ENCODE results near the gene CBX3.
"Not testable (repeated sequence)": the region's sequence is repeated elsewhere in the genome, so short reads cannot be mapped to it uniquely, and the experiment has no call there.

The CBX3 gene

GRCh38 chr7:26165950-26166683, 35.4 kb upstream of the CBX3 start:
- H3K27me3 Mint-ChIP-seq (ENCODE audit: low read depth) = no peaks in the 10 kb centered on the region
- peaks cover 47% of the 10 kb centered on the region for H3K36me3 Mint-ChIP-seq (ENCODE audit: low read depth)
- peaks cover 54% of the 10 kb centered on the region for H3K4me1 Mint-ChIP-seq (ENCODE audit: low read depth)
- H3K27ac Mint-ChIP-seq = peak overlapping the region; percentile 83
- no peaks in the 10 kb centered on the region for H3K9me3 Mint-ChIP-seq
- no peak overlapping the region for H3K4me3 Mint-ChIP-seq

- Mint-ChIP-seq H3K4me1 (ENCODE audit: low read depth) (peaks cover 54% of the 10 kb centered on the region), H3K27ac (peak overlapping the region; percentile 83), H3K9me3 (no peaks in the 10 kb centered on the region), H3K27me3 (ENCODE audit: low read depth) (no peaks in the 10 kb centered on the region), H3K36me3 (ENCODE audit: low read depth) (peaks cover 51% of the 10 kb centered on the region), H3K4me3 (peak overlapping the region; percentile 15)
Measured at GRCh38 chr7:26166684-26167266, 34.8 kb upstream of the CBX3 start.

- Mint-ChIP-seq H3K27ac (peak overlapping the region; percentile 83), H3K9me3 (no peaks in the 10 kb centered on the region), H3K4me3 (peak overlapping the region; percentile 15), H3K27me3 (ENCODE audit: low read depth) (no peaks in the 10 kb centered on the region), H3K36me3 (ENCODE audit: low read depth) (peaks cover 52% of the 10 kb centered on the region), H3K4me1 (ENCODE audit: low read depth) (peaks cover 51% of the 10 kb centered on the region)
Measured at GRCh38 chr7:26167303-26167934, 34.1 kb upstream of the CBX3 start.

- Mint-ChIP-seq H3K4me3 (no peak overlapping the region), H3K4me1 (ENCODE audit: low read depth) (peaks cover 55% of the 10 kb centered on the region), H3K9me3 (no peaks in the 10 kb centered on the region), H3K36me3 (ENCODE audit: low read depth) (peaks cover 50% of the 10 kb centered on the region), H3K27me3 (ENCODE audit: low read depth) (no peaks in the 10 kb centered on the region), H3K27ac (no peak overlapping the region)
Measured at GRCh38 chr7:26168458-26169023, 33.0 kb upstream of the CBX3 start.

GRCh38 chr7:26169271-26169670, 32.3 kb upstream of the CBX3 start:
- peaks cover 56% of the 10 kb centered on the region for H3K4me1 Mint-ChIP-seq (ENCODE audit: low read depth)
- H3K27me3 Mint-ChIP-seq (ENCODE audit: low read depth) = no peaks in the 10 kb centered on the region
- H3K36me3 Mint-ChIP-seq (ENCODE audit: low read depth) = peaks cover 51% of the 10 kb centered on the region
- H3K4me3 Mint-ChIP-seq = no peak overlapping the region
- H3K9me3 Mint-ChIP-seq = no peaks in the 10 kb centered on the region
- H3K27ac Mint-ChIP-seq = no peak overlapping the region

- Mint-ChIP-seq H3K27me3 (ENCODE audit: low read depth) (no peaks in the 10 kb centered on the region), H3K4me3 (no peak overlapping the region), H3K36me3 (ENCODE audit: low read depth) (peaks cover 43% of the 10 kb centered on the region)
Measured at GRCh38 chr7:26170663-26171062, 30.9 kb upstream of the CBX3 start.

GRCh38 chr7:26171601-26172000, 29.9 kb upstream of the CBX3 start:
- Mint-ChIP-seq H3K27me3 (ENCODE audit: low read depth) (no peaks in the 10 kb centered on the region), H3K27ac (no peak overlapping the region), H3K4me1 (ENCODE audit: low read depth) (peaks cover 49% of the 10 kb centered on the region), H3K4me3 (no peak overlapping the region), H3K9me3 (no peaks in the 10 kb centered on the region), H3K36me3 (ENCODE audit: low read depth) (peaks cover 38% of the 10 kb centered on the region)

More at GRCh38 chr7:26170663-26171062, 30.9 kb upstream of the CBX3 start:
- no peaks in the 10 kb centered on the region for H3K9me3 Mint-ChIP-seq
- H3K27ac Mint-ChIP-seq = no peak overlapping the region
- peaks cover 57% of the 10 kb centered on the region for H3K4me1 Mint-ChIP-seq (ENCODE audit: low read depth)

- Mint-ChIP-seq H3K36me3 (ENCODE audit: low read depth) (peaks cover 36% of the 10 kb centered on the region), H3K27ac (no peak overlapping the region), H3K4me3 (no peak overlapping the region), H3K4me1 (ENCODE audit: low read depth) (peaks cover 44% of the 10 kb centered on the region), H3K27me3 (ENCODE audit: low read depth) (no peaks in the 10 kb centered on the region), H3K9me3 (no peaks in the 10 kb centered on the region)
Measured at GRCh38 chr7:26172048-26172447, 29.5 kb upstream of the CBX3 start.

GRCh38 chr7:26175903-26176302, 25.6 kb upstream of the CBX3 start:
- Mint-ChIP-seq H3K36me3 (ENCODE audit: low read depth) (peaks cover 34% of the 10 kb centered on the region), H3K4me1 (ENCODE audit: low read depth) (peaks cover 30% of the 10 kb centered on the region)
- H3K9me3 Mint-ChIP-seq; H3K27ac Mint-ChIP-seq; H3K4me3 Mint-ChIP-seq; H3K27me3 Mint-ChIP-seq (ENCODE audit: low read depth): not testable (repeated sequence)

- H3K4me3 Mint-ChIP-seq, H3K27ac Mint-ChIP-seq: not testable (repeated sequence)
- peaks cover 31% of the 10 kb centered on the region for H3K36me3 Mint-ChIP-seq (ENCODE audit: low read depth)
Measured at GRCh38 chr7:26176696-26177095, 24.8 kb upstream of the CBX3 start.

GRCh38 chr7:26177269-26177668, 24.3 kb upstream of the CBX3 start:
- H3K9me3 Mint-ChIP-seq; H3K27me3 Mint-ChIP-seq (ENCODE audit: low read depth); H3K4me3 Mint-ChIP-seq: not testable (repeated sequence)
- Mint-ChIP-seq H3K36me3 (ENCODE audit: low read depth) (peaks cover 29% of the 10 kb centered on the region), H3K27ac (peak overlapping the region; percentile 55), H3K4me1 (ENCODE audit: low read depth) (peaks cover 31% of the 10 kb centered on the region)

More at GRCh38 chr7:26176696-26177095, 24.8 kb upstream of the CBX3 start:
- H3K27me3 Mint-ChIP-seq (ENCODE audit: low read depth); H3K9me3 Mint-ChIP-seq: not testable (repeated sequence)
- peaks cover 32% of the 10 kb centered on the region for H3K4me1 Mint-ChIP-seq (ENCODE audit: low read depth)

GRCh38 chr7:26178272-26178960, 23.1 kb upstream of the CBX3 start:
- H3K4me1 Mint-ChIP-seq (ENCODE audit: low read depth) = peaks cover 27% of the 10 kb centered on the region

GRCh38 chr7:26179422-26179821, 22.1 kb upstream of the CBX3 start:
- no peaks in the 10 kb centered on the region for H3K27me3 Mint-ChIP-seq (ENCODE audit: low read depth)
- peaks cover 26% of the 10 kb centered on the region for H3K36me3 Mint-ChIP-seq (ENCODE audit: low read depth)
- H3K27ac Mint-ChIP-seq = peak overlapping the region; percentile 9
- H3K4me3 Mint-ChIP-seq = no peak overlapping the region
- no peaks in the 10 kb centered on the region for H3K9me3 Mint-ChIP-seq
- H3K4me1 Mint-ChIP-seq (ENCODE audit: low read depth) = peaks cover 18% of the 10 kb centered on the region

More at GRCh38 chr7:26178272-26178960, 23.1 kb upstream of the CBX3 start:
- Mint-ChIP-seq H3K4me3 (no peak overlapping the region), H3K27ac (peak overlapping the region; percentile 41), H3K9me3 (no peaks in the 10 kb centered on the region), H3K36me3 (ENCODE audit: low read depth) (peaks cover 26% of the 10 kb centered on the region), H3K27me3 (ENCODE audit: low read depth) (no peaks in the 10 kb centered on the region)

GRCh38 chr7:26179826-26180497, 21.6 kb upstream of the CBX3 start:
- Mint-ChIP-seq H3K27ac (peak overlapping the region; percentile 69), H3K27me3 (ENCODE audit: low read depth) (no peaks in the 10 kb centered on the region), H3K36me3 (ENCODE audit: low read depth) (peaks cover 32% of the 10 kb centered on the region), H3K4me3 (no peak overlapping the region), H3K9me3 (no peaks in the 10 kb centered on the region), H3K4me1 (ENCODE audit: low read depth) (peaks cover 16% of the 10 kb centered on the region)

Measured in T-helper 1 cell treated with Interleukin-12 subunit alpha and Interleukin-12 subunit beta and Interleukin-4 antibody, amounts not matched to agents 30 μg/mL and 1 μg/mL, for 36 hours (primary cell).